ENCODE measurements around the gene PCDH11Y. TPM values are rescaled to one million over a fixed set of nuclear protein-coding genes. Genes with fewer than 3 reads are reported as not detected.
"Not testable (repeated sequence)": the region's sequence is repeated elsewhere in the genome, so short reads cannot be mapped to it uniquely, and the experiment has no call there.

Gene PCDH11Y
- total and polyA plus RNA-seq, 2 donors from 2014 or later, result not detected

GRCh38 chrY:5709788-5710381 lies 709.8 kb downstream of the PCDH11Y start:
- H3K27ac ChIP-seq (ENCODE audit: low read depth in 2 of 2, low read length in 2 of 2); H3K4me3 ChIP-seq (ENCODE audit: low read length in 3 of 3); H3K9me3 ChIP-seq (ENCODE audit: control insufficient read depth in 2 of 3, insufficient read depth in 1 of 3, low read length in 3 of 3); H3K27me3 ChIP-seq (ENCODE audit: control insufficient read depth, insufficient read depth, low read length); intact Hi-C loops (cut with DNase I); DNase-seq; H3K9ac ChIP-seq (ENCODE audit: low read length in 3 of 3); H3K4me1 ChIP-seq (ENCODE audit: control insufficient read depth in 2 of 3, insufficient read depth in 2 of 3, low read depth in 1 of 3, low read length in 3 of 3); H3K36me3 ChIP-seq (ENCODE audit: control insufficient read depth in 2 of 3, insufficient read depth in 3 of 3, low read length in 3 of 3); FAIRE-seq: not testable (repeated sequence)

GRCh38 chrY:5761403-5761802 lies 761.3 kb downstream of the PCDH11Y start:
- H3K27ac ChIP-seq (ENCODE audit: low read depth in 2 of 2, low read length in 2 of 2); intact Hi-C loops (cut with DNase I); H3K36me3 ChIP-seq (ENCODE audit: control insufficient read depth in 2 of 3, insufficient read depth in 3 of 3, low read length in 3 of 3); H3K9ac ChIP-seq (ENCODE audit: low read length in 3 of 3); FAIRE-seq; H3K9me3 ChIP-seq (ENCODE audit: control insufficient read depth in 2 of 3, insufficient read depth in 1 of 3, low read length in 3 of 3); H3K4me1 ChIP-seq (ENCODE audit: control insufficient read depth in 2 of 3, insufficient read depth in 2 of 3, low read depth in 1 of 3, low read length in 3 of 3); H3K27me3 ChIP-seq (ENCODE audit: control insufficient read depth, insufficient read depth, low read length); H3K4me3 ChIP-seq (ENCODE audit: low read length in 3 of 3): not testable (repeated sequence)
- peak in 1 of 5 donors; percentile 0 for DNase-seq

- intact Hi-C loops (cut with DNase I); H3K4me1 ChIP-seq (ENCODE audit: control insufficient read depth in 2 of 3, insufficient read depth in 2 of 3, low read depth in 1 of 3, low read length in 3 of 3); H3K9me3 ChIP-seq (ENCODE audit: control insufficient read depth in 2 of 3, insufficient read depth in 1 of 3, low read length in 3 of 3); H3K36me3 ChIP-seq (ENCODE audit: control insufficient read depth in 2 of 3, insufficient read depth in 3 of 3, low read length in 3 of 3); H3K27ac ChIP-seq (ENCODE audit: low read depth in 2 of 2, low read length in 2 of 2); H3K9ac ChIP-seq (ENCODE audit: low read length in 3 of 3); FAIRE-seq; H3K4me3 ChIP-seq (ENCODE audit: low read length in 3 of 3); H3K27me3 ChIP-seq (ENCODE audit: control insufficient read depth, insufficient read depth, low read length); DNase-seq: not testable (repeated sequence)
Observed at GRCh38 chrY:5776485-5776884, 776.4 kb downstream of the PCDH11Y start.

Measured in kidney (tissue), 11 donors.